ENCODE results near the gene LRP6. TPM values are rescaled to one million over a fixed set of nuclear protein-coding genes. Genes with fewer than 3 reads are reported as not detected.

LRP6 gene
- total and polyA plus RNA-seq, 2 donors: 3.3 to 11.7 TPM

- no peak overlapping the region for H3K27ac ChIP-seq (ENCODE audit: low read depth in 1 of 2, low read length in 1 of 2)
- H3K27me3 ChIP-seq (ENCODE audit: control insufficient read depth in 2 of 2, insufficient read depth in 1 of 2, low read length in 1 of 2): no peaks in the 10 kb centered on the region
- no peak overlapping the region for H3K4me3 ChIP-seq (ENCODE audit: low read length in 2 of 2)
- peaks cover 0 to 5% of the 10 kb centered on the region in 2 donors for H3K36me3 ChIP-seq (ENCODE audit: control insufficient read depth in 2 of 2, insufficient read depth in 2 of 2, low read length in 1 of 2)
- WGBS: 96% methylated on average over 2 of the region's 2 CpGs
- H3K4me1 ChIP-seq (ENCODE audit: control insufficient read depth in 2 of 2, insufficient read depth in 2 of 2, low read length in 2 of 2): no peaks in the 10 kb centered on the region
- no peaks in the 10 kb centered on the region for H3K9me3 ChIP-seq (ENCODE audit: control insufficient read depth in 2 of 2, insufficient read depth in 1 of 2, low read length in 1 of 2)
- no peak for DNase-seq (ENCODE audit: low read depth in 6 of 9, low spot score in 9 of 9)
These were observed 81.4 kb downstream of the LRP6 start for GRCh38 chr12:12185414-12185813.

DNA sequence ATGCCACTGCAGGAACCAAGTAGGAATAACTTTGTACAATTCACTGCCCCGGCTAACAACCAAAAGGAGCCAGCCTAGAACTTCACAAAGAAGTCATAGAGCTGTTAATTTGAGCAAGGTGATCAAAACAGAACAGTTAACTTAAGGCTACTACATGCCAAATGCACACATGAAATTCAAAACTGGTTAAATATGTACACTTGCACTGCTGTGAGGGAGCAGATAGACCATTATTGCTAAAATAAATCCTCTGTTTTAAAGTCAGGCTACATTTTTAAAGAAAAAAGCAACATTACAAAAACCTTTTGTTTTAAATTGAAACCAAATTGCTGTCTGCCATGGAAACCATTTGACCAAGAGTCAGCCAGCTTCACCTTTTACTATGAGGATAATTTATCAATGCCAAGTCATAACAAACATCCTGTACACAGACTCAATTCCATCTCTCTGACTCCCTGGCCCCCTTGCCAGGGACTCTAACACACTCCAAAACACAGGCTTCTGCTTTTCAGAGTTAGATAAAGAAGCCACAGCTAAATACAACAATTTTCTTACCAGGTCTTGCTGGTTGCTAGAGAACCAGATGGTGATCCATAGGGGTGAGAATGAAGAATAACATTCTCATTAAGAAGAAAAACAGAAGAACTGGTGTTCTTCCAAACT is 84.0 kb downstream of the LRP6 start:
- H3K4me1 ChIP-seq (ENCODE audit: control insufficient read depth in 2 of 2, insufficient read depth in 2 of 2, low read length in 2 of 2): no peaks in the 10 kb centered on the region
- WGBS: 96% methylated on average over 1 of the region's 1 CpG
- H3K27me3 ChIP-seq (ENCODE audit: control insufficient read depth in 2 of 2, insufficient read depth in 1 of 2, low read length in 1 of 2): no peaks in the 10 kb centered on the region
- H3K4me3 ChIP-seq (ENCODE audit: low read length in 2 of 2): no peak overlapping the region
- no peak for DNase-seq (ENCODE audit: low read depth in 6 of 9, low spot score in 9 of 9)
- peaks cover 0 to 5% of the 10 kb centered on the region in 2 donors for H3K36me3 ChIP-seq (ENCODE audit: control insufficient read depth in 2 of 2, insufficient read depth in 2 of 2, low read length in 1 of 2)
- H3K27ac ChIP-seq (ENCODE audit: low read depth in 1 of 2, low read length in 1 of 2): no peak overlapping the region
- no peaks in the 10 kb centered on the region for H3K9me3 ChIP-seq (ENCODE audit: control insufficient read depth in 2 of 2, insufficient read depth in 1 of 2, low read length in 1 of 2)

DNA sequence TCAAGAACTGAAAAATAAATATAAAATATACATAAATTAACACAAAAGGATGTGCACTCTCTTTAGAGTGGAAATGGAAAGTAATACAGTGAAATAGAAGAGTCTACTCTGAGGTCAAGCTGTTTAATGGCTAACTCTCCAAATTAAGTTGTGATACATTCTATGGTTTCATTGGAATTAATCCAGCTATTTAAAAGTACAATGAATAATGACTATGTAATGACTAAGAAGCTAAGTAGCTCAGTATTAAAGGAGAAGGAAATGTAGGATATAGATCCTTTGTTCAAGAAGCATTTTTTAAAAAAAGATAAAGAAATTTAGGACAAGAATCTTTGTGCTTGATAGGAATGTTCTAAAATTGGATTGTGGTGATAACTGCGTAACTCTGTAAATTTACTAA is 85.3 kb downstream of the LRP6 start:
- H3K4me3 ChIP-seq (ENCODE audit: low read length in 2 of 2): no peak overlapping the region

DNA sequence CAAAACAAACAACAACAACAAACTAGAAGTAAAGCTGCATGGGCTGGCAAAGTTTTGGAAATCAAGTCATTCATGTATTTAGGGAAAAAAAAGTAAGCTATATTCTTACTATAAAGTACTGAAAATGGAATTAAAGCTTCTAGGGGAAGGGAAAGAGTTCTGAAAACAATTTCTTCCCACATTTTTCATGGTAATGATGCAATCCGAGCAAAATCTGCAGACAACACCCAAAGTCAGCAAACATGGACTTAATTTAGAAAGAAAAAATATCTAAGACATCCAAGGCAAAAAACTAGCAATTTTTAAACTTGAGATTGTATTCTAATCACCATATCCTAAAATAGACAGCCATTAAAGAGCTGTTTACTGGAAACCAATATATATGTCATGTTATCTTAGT is 86.3 kb downstream of the LRP6 start:
- no peaks in the 10 kb centered on the region for H3K9me3 ChIP-seq (ENCODE audit: control insufficient read depth in 2 of 2, insufficient read depth in 1 of 2, low read length in 1 of 2)
- H3K27me3 ChIP-seq (ENCODE audit: control insufficient read depth in 2 of 2, insufficient read depth in 1 of 2, low read length in 1 of 2): no peaks in the 10 kb centered on the region
- peaks cover 0 to 5% of the 10 kb centered on the region in 2 donors for H3K36me3 ChIP-seq (ENCODE audit: control insufficient read depth in 2 of 2, insufficient read depth in 2 of 2, low read length in 1 of 2)
- no peak overlapping the region for H3K4me3 ChIP-seq (ENCODE audit: low read length in 2 of 2)
- DNase-seq (ENCODE audit: low read depth in 6 of 9, low spot score in 9 of 9): no peak
- 96% methylated on average over 1 of the region's 1 CpG for WGBS
- no peaks in the 10 kb centered on the region for H3K4me1 ChIP-seq (ENCODE audit: control insufficient read depth in 2 of 2, insufficient read depth in 2 of 2, low read length in 2 of 2)
- H3K27ac ChIP-seq (ENCODE audit: low read depth in 1 of 2, low read length in 1 of 2): no peak overlapping the region

More for the DNA sequence above, 85.3 kb downstream of the LRP6 start:
- Histone ChIP-seq H3K27me3 (ENCODE audit: control insufficient read depth in 2 of 2, insufficient read depth in 1 of 2, low read length in 1 of 2) (no peaks in the 10 kb centered on the region), H3K4me1 (ENCODE audit: control insufficient read depth in 2 of 2, insufficient read depth in 2 of 2, low read length in 2 of 2) (no peaks in the 10 kb centered on the region), H3K36me3 (ENCODE audit: control insufficient read depth in 2 of 2, insufficient read depth in 2 of 2, low read length in 1 of 2) (peaks cover 0 to 5% of the 10 kb centered on the region in 2 donors), H3K27ac (ENCODE audit: low read depth in 1 of 2, low read length in 1 of 2) (no peak overlapping the region), H3K9me3 (ENCODE audit: control insufficient read depth in 2 of 2, insufficient read depth in 1 of 2, low read length in 1 of 2) (no peaks in the 10 kb centered on the region)
- 97% methylated on average over 1 of the region's 1 CpG for WGBS
- DNase-seq (ENCODE audit: low read depth in 6 of 9, low spot score in 9 of 9): no peak

DNA sequence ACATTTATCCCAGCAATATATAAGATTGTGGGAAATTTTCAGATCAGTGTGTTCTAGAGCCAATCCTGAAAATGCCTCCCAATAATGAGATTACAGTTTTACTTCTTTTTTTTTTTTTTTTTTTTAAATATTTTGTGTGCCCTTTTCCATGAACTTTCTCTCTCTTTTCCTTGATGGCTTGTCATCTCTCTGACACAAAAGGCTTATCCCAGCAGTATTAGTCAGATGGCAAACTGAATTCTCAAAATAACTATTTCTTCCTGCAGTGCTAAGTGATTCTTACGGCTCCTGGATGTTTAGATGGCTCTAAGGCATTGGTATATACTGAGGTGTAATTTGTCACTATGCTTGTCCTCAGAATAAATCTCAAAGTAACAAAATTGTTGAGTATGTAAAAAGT is 86.7 kb downstream of the LRP6 start:
- no peak for DNase-seq (ENCODE audit: low read depth in 6 of 9, low spot score in 9 of 9)
- Histone ChIP-seq H3K27ac (ENCODE audit: low read depth in 1 of 2, low read length in 1 of 2) (no peak overlapping the region), H3K9me3 (ENCODE audit: control insufficient read depth in 2 of 2, insufficient read depth in 1 of 2, low read length in 1 of 2) (no peaks in the 10 kb centered on the region), H3K27me3 (ENCODE audit: control insufficient read depth in 2 of 2, insufficient read depth in 1 of 2, low read length in 1 of 2) (no peaks in the 10 kb centered on the region), H3K4me1 (ENCODE audit: control insufficient read depth in 2 of 2, insufficient read depth in 2 of 2, low read length in 2 of 2) (no peaks in the 10 kb centered on the region), H3K4me3 (ENCODE audit: low read length in 2 of 2) (no peak overlapping the region), H3K36me3 (ENCODE audit: control insufficient read depth in 2 of 2, insufficient read depth in 2 of 2, low read length in 1 of 2) (peaks cover 0 to 5% of the 10 kb centered on the region in 2 donors)
- 45% methylated on average over 1 of the region's 1 CpG for WGBS

- no peak overlapping the region for H3K4me3 ChIP-seq (ENCODE audit: low read length in 2 of 2)
- H3K27ac ChIP-seq (ENCODE audit: low read depth in 1 of 2, low read length in 1 of 2): no peak overlapping the region
- peaks cover 0 to 5% of the 10 kb centered on the region in 2 donors for H3K36me3 ChIP-seq (ENCODE audit: control insufficient read depth in 2 of 2, insufficient read depth in 2 of 2, low read length in 1 of 2)
- no peak for DNase-seq (ENCODE audit: low read depth in 6 of 9, low spot score in 9 of 9)
- no peaks in the 10 kb centered on the region for H3K27me3 ChIP-seq (ENCODE audit: control insufficient read depth in 2 of 2, insufficient read depth in 1 of 2, low read length in 1 of 2)
- no peaks in the 10 kb centered on the region for H3K4me1 ChIP-seq (ENCODE audit: control insufficient read depth in 2 of 2, insufficient read depth in 2 of 2, low read length in 2 of 2)
- H3K9me3 ChIP-seq (ENCODE audit: control insufficient read depth in 2 of 2, insufficient read depth in 1 of 2, low read length in 1 of 2): no peaks in the 10 kb centered on the region
- 99% methylated on average over 2 of the region's 2 CpGs for WGBS
These were observed 88.3 kb downstream of the LRP6 start for GRCh38 chr12:12178559-12178958.

DNA sequence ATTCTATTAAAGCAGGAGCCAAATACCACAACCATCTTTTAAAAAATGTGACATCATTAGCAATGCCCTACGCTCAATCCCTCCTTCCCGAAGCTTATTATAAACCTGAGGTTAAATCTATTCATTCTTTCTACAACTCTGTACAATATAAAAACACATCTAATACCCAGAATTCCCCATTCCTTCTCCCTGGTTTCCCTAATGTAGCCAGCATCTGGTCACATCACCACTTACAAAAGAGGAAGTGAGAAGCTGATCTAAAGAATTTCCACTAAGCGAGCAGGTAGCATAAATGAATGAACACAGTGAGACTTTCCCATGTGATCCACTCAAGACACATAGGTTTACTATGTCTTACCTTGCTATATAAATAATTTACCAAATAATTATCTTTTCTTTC is 90.4 kb downstream of the LRP6 start:
- WGBS: 93% methylated on average over 3 of the region's 3 CpGs
- Histone ChIP-seq H3K4me3 (ENCODE audit: low read length in 2 of 2) (no peak overlapping the region), H3K27ac (ENCODE audit: low read depth in 1 of 2, low read length in 1 of 2) (no peak overlapping the region), H3K4me1 (ENCODE audit: control insufficient read depth in 2 of 2, insufficient read depth in 2 of 2, low read length in 2 of 2) (no peaks in the 10 kb centered on the region), H3K27me3 (ENCODE audit: control insufficient read depth in 2 of 2, insufficient read depth in 1 of 2, low read length in 1 of 2) (no peaks in the 10 kb centered on the region), H3K9me3 (ENCODE audit: control insufficient read depth in 2 of 2, insufficient read depth in 1 of 2, low read length in 1 of 2) (no peaks in the 10 kb centered on the region), H3K36me3 (ENCODE audit: control insufficient read depth in 2 of 2, insufficient read depth in 2 of 2, low read length in 1 of 2) (peaks cover 0 to 5% of the 10 kb centered on the region in 2 donors)
- DNase-seq (ENCODE audit: low read depth in 6 of 9, low spot score in 9 of 9): no peak

- H3K27ac ChIP-seq (ENCODE audit: low read depth in 1 of 2, low read length in 1 of 2): no peak overlapping the region
- H3K4me1 ChIP-seq (ENCODE audit: control insufficient read depth in 2 of 2, insufficient read depth in 2 of 2, low read length in 2 of 2): no peaks in the 10 kb centered on the region
- H3K4me3 ChIP-seq (ENCODE audit: low read length in 2 of 2): no peak overlapping the region
- H3K27me3 ChIP-seq (ENCODE audit: control insufficient read depth in 2 of 2, insufficient read depth in 1 of 2, low read length in 1 of 2): no peaks in the 10 kb centered on the region
- H3K9me3 ChIP-seq (ENCODE audit: control insufficient read depth in 2 of 2, insufficient read depth in 1 of 2, low read length in 1 of 2): no peaks in the 10 kb centered on the region
- peak in 3 of 9 donors; percentile 2 to 19 (median 4) for DNase-seq (ENCODE audit: low read depth in 6 of 9, low spot score in 9 of 9)
- 2% methylated on average over 1 of the region's 1 CpG for WGBS
- no peaks in the 10 kb centered on the region for H3K36me3 ChIP-seq (ENCODE audit: control insufficient read depth in 2 of 2, insufficient read depth in 2 of 2, low read length in 1 of 2)
These were observed 94.8 kb downstream of the LRP6 start for GRCh38 chr12:12171991-12172511.

DNA sequence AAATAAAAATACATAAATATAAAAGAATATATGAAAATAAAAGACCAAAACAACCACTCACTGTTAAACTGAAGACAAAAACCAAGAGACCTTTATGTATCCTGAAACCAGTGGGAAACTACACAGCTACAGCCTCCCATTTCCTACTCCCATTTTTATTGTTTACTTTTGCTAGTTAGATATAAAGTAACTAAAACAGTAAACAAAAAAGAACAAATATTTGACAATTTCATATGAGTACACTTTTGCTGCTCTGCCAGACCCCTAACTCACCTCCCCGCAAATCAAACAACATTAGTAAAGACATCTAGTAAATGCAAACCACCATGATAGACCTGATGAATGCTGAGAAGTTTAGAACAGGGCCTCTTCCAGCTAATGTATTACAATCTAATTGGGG is 99.0 kb downstream of the LRP6 start:
- no peaks in the 10 kb centered on the region for H3K4me1 ChIP-seq (ENCODE audit: control insufficient read depth in 2 of 2, insufficient read depth in 2 of 2, low read length in 2 of 2)
- no peak for DNase-seq (ENCODE audit: low read depth in 6 of 9, low spot score in 9 of 9)
- no peak overlapping the region for H3K27ac ChIP-seq (ENCODE audit: low read depth in 1 of 2, low read length in 1 of 2)
- H3K27me3 ChIP-seq (ENCODE audit: control insufficient read depth in 2 of 2, insufficient read depth in 1 of 2, low read length in 1 of 2): no peaks in the 10 kb centered on the region
- 100% methylated on average over 1 of the region's 1 CpG for WGBS
- no peak overlapping the region for H3K4me3 ChIP-seq (ENCODE audit: low read length in 2 of 2)
- no peaks in the 10 kb centered on the region for H3K36me3 ChIP-seq (ENCODE audit: control insufficient read depth in 2 of 2, insufficient read depth in 2 of 2, low read length in 1 of 2)
- no peaks in the 10 kb centered on the region for H3K9me3 ChIP-seq (ENCODE audit: control insufficient read depth in 2 of 2, insufficient read depth in 1 of 2, low read length in 1 of 2)

Data from thymus (tissue), 11 donors.